OCI-LY7 (cell line): Measurements from ENCODE around the gene WDFY4. TPM values are rescaled to one million over a fixed set of nuclear protein-coding genes. Genes with fewer than 3 reads are reported as not detected.

Source experiments
- BruUV-seq: library from RNA; stranded (reverse); fragments of 400-500 nt; replicated peaks from 2 replicates; lab custom pipeline; 2021; lab: Mats Ljungman, UMichigan
- CTCF ChIA-PET: fragments of 300-600 bp; sonication (Branson Sonifier 250); formaldehyde crosslinking; loops from one replicate; lab custom pipeline; 2022; ENCODE audit warnings: antibody characterized with exemption; ENCODE audit not compliant: unreplicated experiment; lab: Charles Lee
- POLR2A ChIA-PET: fragments of 300-600 bp; sonication (Branson Sonifier 250); formaldehyde crosslinking; loops from one replicate; lab custom pipeline; 2022; ENCODE audit warnings: antibody characterized with exemption; lab: Charles Lee
- DNase-seq: peaks from one replicate; pipeline ENCODE4 v3.0.0-alpha.2; 2015; ENCODE audit warnings: low spot score
- H2AFZ ChIP-seq: fragments of 200-600 bp; sonication (generic), shearing (Covaris generic); 2 replicates; pipeline ENCODE4 v1.6.1; 2014; ENCODE audit warnings: mild to moderate bottlenecking, antibody characterized with exemption, low read length, moderate library complexity
- H3K27ac ChIP-seq: fragments of 200-600 bp; sonication (generic); 2 replicates; pipeline ENCODE4 v1.5.1; 2014; ENCODE audit warnings: mixed run types, low read depth, mild to moderate bottlenecking, moderate library complexity, low read length, inconsistent platforms; ENCODE audit not compliant: poor library complexity, severe bottlenecking
- H3K36me3 ChIP-seq: fragments of 200-600 bp; sonication (generic); 2 replicates; pipeline ENCODE4 v1.6.1; 2014; ENCODE audit warnings: mild to moderate bottlenecking, antibody characterized with exemption, low read length, moderate library complexity, mixed read lengths; ENCODE audit not compliant: insufficient read depth
- H3K4me1 ChIP-seq: fragments of 200-600 bp; sonication (generic); 2 replicates; pipeline ENCODE4 v1.5.1; 2014; ENCODE audit warnings: mild to moderate bottlenecking, low read length; ENCODE audit not compliant: insufficient read depth, poor library complexity, severe bottlenecking
- H3K4me2 ChIP-seq: fragments of 200-600 bp; sonication (generic); 2 replicates; pipeline ENCODE4 v1.6.1; 2014; ENCODE audit warnings: mild to moderate bottlenecking, low read length
- H3K4me3 ChIP-seq: fragments of 200-600 bp; sonication (generic); 2 replicates; pipeline ENCODE4 v1.5.1; 2014; ENCODE audit warnings: mild to moderate bottlenecking, low read depth, low read length; ENCODE audit not compliant: poor library complexity, severe bottlenecking
- H3K79me2 ChIP-seq: fragments of 200-600 bp; sonication (generic); 2 replicates; pipeline ENCODE4 v1.6.1; 2016; ENCODE audit warnings: low read depth, mild to moderate bottlenecking, low read length, moderate library complexity, mixed read lengths; ENCODE audit not compliant: insufficient read depth
- H3K9me2 ChIP-seq: fragments of 200-600 bp; sonication (generic); 2 replicates; pipeline ENCODE4 v1.6.1; 2016; ENCODE audit warnings: mild to moderate bottlenecking, low read length, mixed read lengths; ENCODE audit not compliant: insufficient read depth
- H3K9me3 ChIP-seq: fragments of 200-600 bp; sonication (generic); 2 replicates; pipeline ENCODE4 v1.6.1; 2014; ENCODE audit warnings: mild to moderate bottlenecking, mixed run types, low read length, mixed read lengths
- H4K20me1 ChIP-seq: fragments of 200-600 bp; sonication (generic); 2 replicates; pipeline ENCODE4 v1.6.1; 2014; ENCODE audit warnings: mild to moderate bottlenecking, antibody characterized with exemption, low read length, moderate library complexity, mixed read lengths; ENCODE audit not compliant: insufficient read depth
- CTCF ChIP-seq: fragments of 200-600 bp; sonication (generic); conservative IDR thresholded peaks from 2 replicates; pipeline ENCODE4 v1.5.1; 2014; ENCODE audit warnings: mild to moderate bottlenecking, antibody characterized with exemption, low read length, moderate library complexity, mixed read lengths
- EZH2phosphoT487 ChIP-seq: fragments of 200-600 bp; sonication (generic); IDR thresholded peaks from 2 replicates; pipeline ENCODE4 v1.6.1; 2018; ENCODE audit warnings: low read depth, borderline replicate concordance, mild to moderate bottlenecking, mixed run types, antibody characterized with exemption, low read length, moderate library complexity, mixed read lengths
- intact Hi-C: fragments of 100-400 bp; cut with micrococcal nuclease; formaldehyde crosslinking; loops from one replicate; pipeline ENCODE4 v1.10.0; 2022; ENCODE audit not compliant: unreplicated experiment
- total RNA-seq, 2 experiments: library from RNA; depleted of rRNA in 1 of 2; stranded (reverse); fragments of >200 nt in 1 of 2; shearing (Covaris generic) in 1 of 2; gene quantifications; 2 replicates each; pipeline ENCODE4 v1.2.3, GENCODE V29; 2014 to 2022

WDFY4 gene
- total RNA-seq, 2 experiments from 2014 or later = 51.5 to 85.6 TPM

DNA sequence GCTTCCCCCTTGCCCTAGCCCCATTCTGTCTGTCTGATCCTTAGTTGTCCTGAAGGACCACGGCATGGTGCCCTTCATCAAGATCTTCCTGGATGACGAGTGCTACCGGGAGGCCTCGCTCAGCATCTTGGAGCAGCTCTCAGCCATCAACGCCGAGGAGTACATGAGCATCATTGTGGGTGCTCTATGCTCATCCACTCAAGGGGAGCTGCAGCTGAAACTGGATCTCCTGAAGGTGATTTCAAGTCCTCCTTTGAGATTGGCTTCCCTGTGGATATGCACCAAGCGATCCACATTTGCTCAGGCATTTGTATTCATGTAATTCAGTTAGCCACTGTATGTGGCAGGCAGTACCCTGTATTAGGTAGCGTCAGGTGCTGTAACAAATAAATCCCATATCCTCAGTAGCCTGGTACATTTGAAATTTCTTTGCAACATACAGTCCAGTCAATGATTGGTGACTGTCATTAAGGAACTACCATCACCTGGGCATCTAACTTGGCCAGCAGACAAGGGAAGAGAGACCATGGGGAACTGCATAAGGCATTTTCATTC lies 51.2 kb downstream of the WDFY4 start:
- H3K9me2 ChIP-seq = no peaks in the 10 kb centered on the region
- no peak overlapping the region for H3K4me2 ChIP-seq
- no peaks in the 10 kb centered on the region for H3K9me3 ChIP-seq
- no peaks in the 10 kb centered on the region for H3K79me2 ChIP-seq
- ChIA-PET CTCF (no interaction called here), POLR2A (no interaction called here)
- TF ChIP-seq CTCF (no peak), EZH2phosphoT487 (no peak)
- BruUV-seq = no TSS peak
- H4K20me1 ChIP-seq = no peaks in the 10 kb centered on the region
- no peaks in the 10 kb centered on the region for H3K4me1 ChIP-seq
- peaks cover 100% of the 10 kb centered on the region for H3K36me3 ChIP-seq
- no peak overlapping the region for H2AFZ ChIP-seq
- H3K4me3 ChIP-seq = no peak overlapping the region
- no peak for DNase-seq
- no peak overlapping the region for H3K27ac ChIP-seq
- intact Hi-C loops = no loop called here

GRCh38 chr10:48736596-48736995 lies 51.9 kb downstream of the WDFY4 start:
- Histone ChIP-seq H3K36me3 (peaks cover 99% of the 10 kb centered on the region), H3K4me2 (no peak overlapping the region), H2AFZ (no peak overlapping the region), H3K27ac (no peak overlapping the region), H3K79me2 (no peaks in the 10 kb centered on the region), H3K9me2 (no peaks in the 10 kb centered on the region), H4K20me1 (no peaks in the 10 kb centered on the region), H3K4me1 (no peaks in the 10 kb centered on the region), H3K9me3 (no peaks in the 10 kb centered on the region), H3K4me3 (no peak overlapping the region)
- no peak for TF ChIP-seq EZH2phosphoT487
- TF ChIP-seq CTCF = no peak
- intact Hi-C loops = no loop called here
- ChIA-PET CTCF (no interaction called here), POLR2A (no interaction called here)
- BruUV-seq = no TSS peak
- no peak for DNase-seq

DNA sequence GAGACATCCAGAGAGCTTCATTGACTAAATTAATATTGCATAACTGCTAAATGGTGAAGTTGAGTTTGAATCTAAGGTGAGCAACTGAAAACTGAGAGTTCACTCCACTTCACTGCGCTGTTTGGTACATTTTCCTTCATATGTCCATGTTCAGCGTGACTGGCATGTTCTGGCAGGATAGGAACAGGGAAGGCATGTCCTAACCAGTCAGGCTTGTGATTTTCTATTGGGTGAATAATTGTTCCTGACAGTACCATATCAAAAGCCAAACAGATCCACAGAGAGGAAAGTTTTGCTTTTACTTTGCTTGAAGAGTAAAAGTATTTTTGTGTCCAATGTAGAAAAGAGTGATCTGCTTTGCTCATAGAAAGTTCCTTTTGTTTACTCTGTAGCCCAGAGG lies 53.2 kb downstream of the WDFY4 start:
- Histone ChIP-seq H4K20me1 (no peaks in the 10 kb centered on the region), H3K4me3 (no peak overlapping the region), H3K79me2 (no peaks in the 10 kb centered on the region), H3K4me2 (no peak overlapping the region), H2AFZ (no peak overlapping the region), H3K4me1 (no peaks in the 10 kb centered on the region), H3K9me3 (no peaks in the 10 kb centered on the region), H3K36me3 (peaks cover 99% of the 10 kb centered on the region), H3K9me2 (no peaks in the 10 kb centered on the region), H3K27ac (no peak overlapping the region)
- BruUV-seq = no TSS peak
- intact Hi-C loops = no loop called here
- CTCF ChIA-PET = no interaction called here
- POLR2A ChIA-PET = no interaction called here
- no peak for DNase-seq
- TF ChIP-seq CTCF = no peak
- no peak for TF ChIP-seq EZH2phosphoT487
